Neuronal stem cell (in vitro differentiated cells): ENCODE measurements around the gene ADAMTS13.

Source experiments
- DNase-seq: peaks from one replicate; pipeline ENCODE4 v3.0.0-alpha.2; 2013; ENCODE audit warnings: low spot score
- H2AFZ ChIP-seq: one replicate; pipeline ENCODE4 v1.6.1; 2013; ENCODE audit warnings: mild to moderate bottlenecking, low read length, inconsistent platforms
- H2AK5ac ChIP-seq: 2 replicates; pipeline ENCODE4 v1.6.1; 2013; ENCODE audit warnings: low read depth, mild to moderate bottlenecking, inconsistent platforms, low read length, moderate library complexity, mixed read lengths
- H2BK120ac ChIP-seq: 2 replicates; pipeline ENCODE4 v1.6.1; 2013; ENCODE audit warnings: low read depth, mild to moderate bottlenecking, inconsistent platforms, low read length, moderate library complexity, mixed read lengths
- H2BK12ac ChIP-seq: one replicate; pipeline ENCODE4 v1.6.1; 2013; ENCODE audit warnings: low read length, inconsistent platforms
- H2BK15ac ChIP-seq: 2 replicates; pipeline ENCODE4 v1.6.1; 2013; ENCODE audit warnings: mild to moderate bottlenecking, low read length, inconsistent platforms, mixed read lengths
- H2BK5ac ChIP-seq: one replicate; pipeline ENCODE4 v1.6.1; 2013; ENCODE audit warnings: inconsistent platforms, mild to moderate bottlenecking, low read length, moderate library complexity
- H3K14ac ChIP-seq: one replicate; pipeline ENCODE4 v1.6.1; 2013; ENCODE audit warnings: low read length, inconsistent platforms
- H3K18ac ChIP-seq: 2 replicates; pipeline ENCODE4 v1.6.1; 2013; ENCODE audit warnings: low read length, inconsistent platforms
- H3K23ac ChIP-seq: 2 replicates; pipeline ENCODE4 v1.6.1; 2013; ENCODE audit warnings: low read depth, mild to moderate bottlenecking, mixed read lengths, low read length, inconsistent platforms; ENCODE audit not compliant: poor library complexity
- H3K27ac ChIP-seq: replicated peaks from 3 replicates; pipeline ENCODE4 v1.5.1; 2013; ENCODE audit warnings: low read length, inconsistent platforms
- H3K27me3 ChIP-seq, 3 experiments: 2 replicates each; pipeline ENCODE4 v1.6.1; 2013; ENCODE audit warnings: low read length in 3 of 3, mild to moderate bottlenecking in 2 of 3, inconsistent platforms in 1 of 3, low read depth in 1 of 3, mixed read lengths in 1 of 3, moderate library complexity in 1 of 3; ENCODE audit not compliant: control insufficient read depth in 3 of 3, insufficient read depth in 3 of 3
- H3K36me3 ChIP-seq, 2 donors: replicated peaks in 1 of 2; 2 replicates each; pipeline ENCODE4 v1.6.1; 2013; ENCODE audit warnings: low read length in 2 of 2; ENCODE audit not compliant: control insufficient read depth in 2 of 2, insufficient read depth in 2 of 2
- H3K4ac ChIP-seq: 2 replicates; pipeline ENCODE4 v1.6.1; 2013; ENCODE audit warnings: inconsistent platforms, mild to moderate bottlenecking, low read length, moderate library complexity
- H3K4me1 ChIP-seq, 2 donors: 1 replicate in 1 of 2; 2 replicates in 1 of 2; pipeline ENCODE4 v1.6.1; 2013; ENCODE audit warnings: low read length in 2 of 2, low read depth in 1 of 2; ENCODE audit not compliant: control insufficient read depth in 2 of 2, insufficient read depth in 1 of 2
- H3K4me2 ChIP-seq: one replicate; pipeline ENCODE4 v1.6.1; 2013; ENCODE audit warnings: mild to moderate bottlenecking, low read length, inconsistent platforms; ENCODE audit not compliant: insufficient read depth, poor library complexity, severe bottlenecking
- H3K4me3 ChIP-seq, 2 donors: 2 replicates each; pipeline ENCODE4 v1.5.1; 2013; ENCODE audit warnings: low read length in 2 of 2, mild to moderate bottlenecking in 2 of 2, inconsistent platforms in 1 of 2, moderate library complexity in 1 of 2
- H3K79me1 ChIP-seq: one replicate; pipeline ENCODE4 v1.6.1; 2013; ENCODE audit warnings: low read depth, mild to moderate bottlenecking, inconsistent platforms, low read length, moderate library complexity
- H3K9ac ChIP-seq: one replicate; pipeline ENCODE4 v1.6.1; 2013; ENCODE audit warnings: mild to moderate bottlenecking, low read depth, low read length, inconsistent platforms; ENCODE audit not compliant: poor library complexity
- H3K9me3 ChIP-seq, 2 donors: replicated peaks in 1 of 2; 2 replicates each; pipeline versions ENCODE3 to v1.6.1; 2013; ENCODE audit warnings: low read length in 2 of 2, mild to moderate bottlenecking in 2 of 2, inconsistent platforms in 1 of 2, low read depth in 1 of 2, mixed read lengths in 1 of 2, moderate library complexity in 1 of 2; ENCODE audit not compliant: control insufficient read depth in 2 of 2, insufficient read depth in 1 of 2
- H4K8ac ChIP-seq: one replicate; pipeline ENCODE4 v1.6.1; 2013; ENCODE audit warnings: low read depth, mild to moderate bottlenecking, inconsistent platforms, low read length, moderate library complexity
- H4K91ac ChIP-seq: one replicate; pipeline ENCODE4 v1.6.1; 2013; ENCODE audit warnings: low read length, low read depth, mild to moderate bottlenecking, inconsistent platforms; ENCODE audit not compliant: poor library complexity
- WGBS, 2 donors: extraction: QIAGEN DNeasy Blood & Tissue Kit; methylation state at CpG; one replicate each; pipeline ENCODE4 v1.1.7; 2013; ENCODE audit warnings: missing lambda C conversion rate in 2 of 2, mixed read lengths in 1 of 2; ENCODE audit not compliant: insufficient read length in 2 of 2, insufficient replicate concordance in 1 of 2; ENCODE audit errors: extremely low coverage in 2 of 2; 5-methylcytosine and 5-hydroxymethylcytosine counted together

The ADAMTS13 gene

DNA sequence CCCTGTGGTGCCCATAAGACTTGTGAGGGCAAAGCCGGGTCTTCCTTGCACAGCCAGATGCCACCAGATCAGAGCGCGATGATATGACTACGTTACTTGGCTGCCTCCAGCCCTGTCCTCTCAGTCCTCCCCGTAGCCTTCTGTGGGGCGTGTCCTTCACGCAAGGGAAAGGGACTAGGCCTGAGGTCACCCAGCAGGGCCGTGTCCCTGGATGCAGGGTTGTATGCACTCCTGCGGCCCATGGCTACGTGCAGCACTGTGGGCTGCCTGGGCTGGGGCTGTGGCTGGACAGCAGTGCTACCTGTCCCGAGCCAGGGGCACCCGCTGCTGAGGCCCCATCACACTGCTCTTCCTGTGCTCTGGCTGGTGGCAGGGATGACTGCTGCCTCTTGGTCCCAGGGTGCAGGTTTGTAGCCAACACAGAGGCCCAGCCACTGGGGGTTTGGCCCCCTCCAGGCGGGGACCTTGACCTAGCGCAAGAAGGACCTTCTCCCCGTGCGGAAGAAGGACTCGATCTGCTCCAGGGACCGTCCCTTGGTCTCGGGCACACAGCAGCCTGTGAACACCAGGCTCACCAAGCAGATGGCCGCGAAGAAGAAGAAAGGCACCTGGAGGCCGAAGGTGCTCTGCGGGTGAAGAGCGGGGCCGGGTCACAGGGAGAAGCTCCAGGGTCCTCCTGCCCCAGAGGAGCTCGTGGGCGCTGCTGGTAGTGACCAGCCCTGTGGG is 49.5 kb downstream of the ADAMTS13 start:
- peak overlapping the region; percentile 73 for H3K23ac ChIP-seq
- peak overlapping the region; percentile 48 for H2BK5ac ChIP-seq
- peak overlapping the region; percentile 56 for H2AK5ac ChIP-seq
- peak overlapping the region; percentile 65 for H4K8ac ChIP-seq
- peaks cover 0 to 1% of the 10 kb centered on the region in 2 donors for H3K4me1 ChIP-seq
- no peak overlapping the region for H4K91ac ChIP-seq
- H3K27ac ChIP-seq: no peak overlapping the region
- H3K27me3 ChIP-seq: no peaks in the 10 kb centered on the region
- peaks cover 15 to 62% of the 10 kb centered on the region in 2 donors for H3K36me3 ChIP-seq
- DNase-seq: no peak
- H3K14ac ChIP-seq: peak overlapping the region; percentile 84
- peak overlapping the region; percentile 47 for H2BK120ac ChIP-seq
- H3K4me3 ChIP-seq: peak overlapping the region in 1 of 2 donors; percentile 8
- no peak overlapping the region for H3K4ac ChIP-seq
- peak overlapping the region; percentile 48 for H3K18ac ChIP-seq
- no peak overlapping the region for H2AFZ ChIP-seq
- H2BK12ac ChIP-seq: no peak overlapping the region
- H2BK15ac ChIP-seq: no peak overlapping the region
- no CpG with 5 or more reads among the region's 27 CpGs for WGBS, 2 donors
- H3K9ac ChIP-seq: no peak overlapping the region
- H3K79me1 ChIP-seq: peaks cover 6% of the 10 kb centered on the region
- no peak overlapping the region for H3K4me2 ChIP-seq
- H3K9me3 ChIP-seq: no peaks in the 10 kb centered on the region

DNA sequence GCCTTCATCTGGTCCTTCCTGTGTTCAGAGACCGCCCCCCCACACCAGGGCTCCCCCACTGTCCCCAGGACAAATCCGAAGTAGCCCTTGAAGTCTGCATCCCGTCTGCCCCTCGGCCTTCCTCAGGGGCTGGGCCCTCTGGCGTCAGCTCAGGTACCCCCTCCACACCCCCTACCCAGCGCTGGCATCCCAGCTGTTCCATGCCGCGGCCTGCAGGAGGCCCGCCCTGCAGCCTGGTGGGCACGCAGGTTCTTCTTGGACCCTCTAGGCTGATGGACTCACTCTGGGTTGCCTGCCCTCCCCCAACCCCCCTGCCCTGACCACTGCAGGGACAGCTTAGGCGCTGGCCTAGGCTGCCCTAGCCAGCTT is 50.1 kb downstream of the ADAMTS13 start:
- no peak overlapping the region for H2BK15ac ChIP-seq
- H3K4me3 ChIP-seq: no peak overlapping the region
- H2BK12ac ChIP-seq: no peak overlapping the region
- DNase-seq: no peak
- peaks cover 8% of the 10 kb centered on the region for H3K79me1 ChIP-seq
- H3K4me1 ChIP-seq: peaks cover 0 to 1% of the 10 kb centered on the region in 2 donors
- H3K23ac ChIP-seq: no peak overlapping the region
- no peak overlapping the region for H3K18ac ChIP-seq
- H2AK5ac ChIP-seq: peak overlapping the region; percentile 56
- peak overlapping the region; percentile 44 for H3K9ac ChIP-seq
- no peak overlapping the region for H3K4me2 ChIP-seq
- peaks cover 16 to 60% of the 10 kb centered on the region in 2 donors for H3K36me3 ChIP-seq
- peak overlapping the region; percentile 48 for H2BK5ac ChIP-seq
- peak overlapping the region; percentile 21 for H3K14ac ChIP-seq
- H3K4ac ChIP-seq: no peak overlapping the region
- no peaks in the 10 kb centered on the region for H3K9me3 ChIP-seq
- H4K91ac ChIP-seq: no peak overlapping the region
- H3K27me3 ChIP-seq: no peaks in the 10 kb centered on the region
- H2BK120ac ChIP-seq: no peak overlapping the region
- H4K8ac ChIP-seq: peak overlapping the region; percentile 48
- no peak overlapping the region for H3K27ac ChIP-seq
- no CpG with 5 or more reads among the region's 11 CpGs for WGBS, 2 donors
- no peak overlapping the region for H2AFZ ChIP-seq

DNA sequence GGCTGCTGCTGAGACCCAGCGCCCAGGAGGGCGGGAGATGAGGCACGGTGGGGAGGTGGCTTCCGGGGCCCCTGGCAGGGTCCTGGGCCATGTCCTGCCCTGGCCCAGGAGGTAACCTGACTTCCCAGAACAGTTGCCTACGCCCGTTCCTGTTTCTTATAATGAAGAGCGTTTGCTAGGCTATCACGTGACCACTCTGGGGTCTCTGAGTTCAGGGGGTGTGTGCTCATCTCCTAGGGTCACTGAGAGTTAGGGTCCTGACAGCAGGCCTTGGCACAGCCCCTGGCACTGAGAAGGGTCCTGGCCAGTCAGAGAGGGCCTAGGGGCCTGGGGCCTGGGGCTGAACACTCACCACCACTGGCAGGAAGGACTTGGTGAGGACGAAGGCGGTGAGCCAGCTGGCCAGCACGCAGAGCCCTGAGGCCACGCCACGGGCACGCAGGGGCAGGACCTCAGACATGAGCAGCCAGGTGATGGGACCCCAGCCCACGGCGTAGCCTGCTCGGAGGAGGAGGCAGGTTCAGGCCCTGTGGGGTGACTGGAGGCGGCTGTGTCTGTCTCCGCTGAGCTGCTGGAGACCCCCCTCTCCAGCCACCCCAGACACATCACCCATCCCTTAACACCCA is 50.7 kb downstream of the ADAMTS13 start:
- Histone ChIP-seq H3K4ac (no peak overlapping the region), H3K23ac (no peak overlapping the region), H3K9me3 (no peaks in the 10 kb centered on the region), H2BK120ac (no peak overlapping the region), H3K9ac (no peak overlapping the region), H2BK5ac (no peak overlapping the region), H2BK15ac (no peak overlapping the region), H3K4me3 (no peak overlapping the region), H3K36me3 (peaks cover 15 to 57% of the 10 kb centered on the region in 2 donors), H2AK5ac (peak overlapping the region; percentile 4), H2AFZ (no peak overlapping the region), H3K18ac (no peak overlapping the region), H3K27me3 (no peaks in the 10 kb centered on the region), H4K91ac (no peak overlapping the region), H4K8ac (no peak overlapping the region), H3K14ac (no peak overlapping the region), H2BK12ac (no peak overlapping the region), H3K79me1 (peaks cover 8% of the 10 kb centered on the region), H3K27ac (no peak overlapping the region), H3K4me1 (peaks cover 0 to 3% of the 10 kb centered on the region in 2 donors), H3K4me2 (no peak overlapping the region)
- no peak for DNase-seq
- WGBS, 2 donors: no CpG with 5 or more reads among the region's 19 CpGs

DNA sequence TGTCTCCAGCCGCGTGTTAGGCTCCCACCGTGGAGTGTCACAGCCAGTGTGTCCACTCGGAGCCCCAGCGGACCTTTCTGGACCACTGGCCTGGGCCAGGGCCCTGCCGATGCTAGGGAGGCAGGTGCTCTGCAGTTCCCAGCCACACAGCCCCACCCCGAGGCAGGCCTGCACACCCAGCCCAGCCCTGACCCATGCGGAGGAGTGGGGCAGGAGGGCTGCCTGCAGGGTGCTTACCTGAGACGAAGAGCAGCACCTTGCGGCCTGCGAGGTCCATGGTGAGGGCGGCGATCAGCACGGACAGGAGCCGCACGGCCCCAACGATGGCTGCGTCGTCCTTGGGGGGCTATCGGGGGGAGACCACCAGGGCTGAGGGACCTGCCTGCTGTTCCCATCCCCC is 51.6 kb downstream of the ADAMTS13 start:
- peaks cover 14 to 54% of the 10 kb centered on the region in 2 donors for H3K36me3 ChIP-seq
- H3K9ac ChIP-seq: no peak overlapping the region
- H2BK12ac ChIP-seq: no peak overlapping the region
- peaks cover 8% of the 10 kb centered on the region for H3K79me1 ChIP-seq
- no peak overlapping the region for H2BK15ac ChIP-seq
- H3K9me3 ChIP-seq: no peaks in the 10 kb centered on the region
- H3K27me3 ChIP-seq: no peaks in the 10 kb centered on the region
- peaks cover 4 to 8% of the 10 kb centered on the region in 2 donors for H3K4me1 ChIP-seq
- peak overlapping the region; percentile 6 for H3K4ac ChIP-seq
- no peak overlapping the region for H2BK120ac ChIP-seq
- peak overlapping the region; percentile 63 for H2AK5ac ChIP-seq
- no peak overlapping the region for H2AFZ ChIP-seq
- no peak overlapping the region for H3K4me3 ChIP-seq
- H3K18ac ChIP-seq: no peak overlapping the region
- peak overlapping the region; percentile 85 for H3K23ac ChIP-seq
- peak overlapping the region; percentile 72 for H4K91ac ChIP-seq
- H3K14ac ChIP-seq: peak overlapping the region; percentile 38
- H2BK5ac ChIP-seq: no peak overlapping the region
- DNase-seq: no peak
- H4K8ac ChIP-seq: no peak overlapping the region
- no peak overlapping the region for H3K27ac ChIP-seq
- no peak overlapping the region for H3K4me2 ChIP-seq
- no CpG with 5 or more reads among the region's 20 CpGs for WGBS, 2 donors
